Cerebellar cortex (tissue), 1 donor: ENCODE results near the gene PSKH1.

Source experiments
- DNase-seq: peaks from one replicate; pipeline ENCODE4 v3.0.0-alpha.2; 2015; ENCODE audit warnings: low spot score

Gene PSKH1

GRCh38 chr16:67865318-67865717 is 27.7 kb upstream of the PSKH1 start:
- DNase-seq, result peak; percentile 31

- DNase-seq, result no peak
Measured at GRCh38 chr16:67868290-67868689, 24.8 kb upstream of the PSKH1 start.

- DNase-seq, result no peak
Measured at GRCh38 chr16:67869653-67870052, 23.4 kb upstream of the PSKH1 start.

- peak; percentile 28 for DNase-seq
Measured at GRCh38 chr16:67871256-67871655, 21.8 kb upstream of the PSKH1 start.

GRCh38 chr16:67872131-67872630 is 20.9 kb upstream of the PSKH1 start:
- DNase-seq, result no peak

- DNase-seq, result peak; percentile 65
Measured at GRCh38 chr16:67872631-67873434, 20.2 kb upstream of the PSKH1 start, which contains the start of gene EDC4. EDC4 (plus strand) TSS chr16:67873052; CDS start chr16:67873262, 210 bp downstream.

- no peak for DNase-seq
Measured at GRCh38 chr16:67873435-67874370, 19.4 kb upstream of the PSKH1 start.

GRCh38 chr16:67874372-67874771 is 18.7 kb upstream of the PSKH1 start:
- no peak for DNase-seq

- no peak for DNase-seq
Measured at GRCh38 chr16:67877064-67877463, 16.0 kb upstream of the PSKH1 start.

GRCh38 chr16:67878232-67878631 is 14.8 kb upstream of the PSKH1 start:
- no peak for DNase-seq

- no peak for DNase-seq
Measured at GRCh38 chr16:67878846-67879245, 14.2 kb upstream of the PSKH1 start.

- DNase-seq, result no peak
Measured at GRCh38 chr16:67879462-67879861, 13.6 kb upstream of the PSKH1 start.

GRCh38 chr16:67879936-67880335 is 13.1 kb upstream of the PSKH1 start:
- DNase-seq, result no peak

GRCh38 chr16:67880584-67880983 is 12.5 kb upstream of the PSKH1 start:
- DNase-seq, result no peak

- peak; percentile 84 for DNase-seq
Measured at GRCh38 chr16:67881621-67882161, 11.4 kb upstream of the PSKH1 start.

- DNase-seq, result no peak
Measured at GRCh38 chr16:67882374-67883145, 10.5 kb upstream of the PSKH1 start.

GRCh38 chr16:67883146-67883871 is 9.7 kb upstream of the PSKH1 start:
- DNase-seq, result no peak

GRCh38 chr16:67883872-67884261 is 9.2 kb upstream of the PSKH1 start:
- peak; percentile 52 for DNase-seq

GRCh38 chr16:67884684-67885083 is 8.4 kb upstream of the PSKH1 start, which contains the start of gene NRN1L:
NRN1L (plus strand) TSS chr16:67884885; CDS start chr16:67884904, 19 bp downstream.
- peak; percentile 88 for DNase-seq

GRCh38 chr16:67885545-67885944 is 7.5 kb upstream of the PSKH1 start:
- DNase-seq, result no peak

GRCh38 chr16:67885976-67886375 is 7.1 kb upstream of the PSKH1 start:
- no peak for DNase-seq
